ENCODE measurements around the gene BCL2L11.

BCL2L11 gene

GRCh38 chr2:111192776-111193368 lies 72.2 kb downstream of the BCL2L11 start:
- TF ChIP-seq GATA3 (IDR thresholded peaks at IDR 0.05; ENCODE audit: low read depth, low read length) (no peak), GATA2 (IDR thresholded peaks at IDR 0.05; ENCODE audit: low read depth, low read length) (no peak)

DNA sequence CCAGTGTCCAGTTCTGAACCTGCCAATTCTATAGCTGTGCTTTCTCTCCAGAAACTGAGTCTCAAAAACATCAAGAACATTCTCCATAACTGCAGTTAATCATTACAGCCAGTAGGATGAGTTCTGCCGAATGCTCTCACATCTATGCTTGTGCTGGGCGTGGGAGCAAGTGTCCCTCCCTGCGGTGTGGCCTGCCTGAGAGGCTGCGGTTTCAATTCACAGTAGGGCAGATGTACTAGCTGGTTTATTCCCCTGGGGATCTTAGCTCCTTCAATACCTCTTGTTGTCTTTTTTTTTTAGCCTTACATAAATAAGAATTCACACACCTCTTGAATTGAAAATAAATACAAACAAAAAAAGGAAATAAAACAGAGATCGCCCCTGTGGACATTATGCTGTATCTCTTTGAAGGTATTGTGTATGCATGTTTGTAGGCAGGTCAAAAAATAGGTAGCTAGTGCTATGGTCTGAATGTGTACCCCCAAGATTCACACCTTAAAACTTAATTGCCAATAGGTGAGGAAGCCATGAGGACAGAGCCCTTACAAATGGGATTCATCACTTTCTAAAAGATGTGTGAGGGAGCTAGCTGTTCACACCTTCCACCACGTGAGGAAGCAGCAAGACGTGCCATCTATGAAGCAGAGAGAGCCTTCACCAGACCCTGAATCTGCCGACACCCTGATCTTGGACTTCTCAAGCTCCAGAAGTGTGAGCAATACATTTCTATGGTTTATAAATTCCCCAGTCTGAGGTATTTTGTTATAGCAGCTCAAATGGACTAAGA lies 74.3 kb downstream of the BCL2L11 start:
- TF ChIP-seq GATA2 (IDR thresholded peaks at IDR 0.05; ENCODE audit: low read depth, low read length) = no peak

- no peak for TF ChIP-seq GATA2 (IDR thresholded peaks at IDR 0.05; ENCODE audit: low read depth, low read length)
- TF ChIP-seq GATA3 (IDR thresholded peaks at IDR 0.05; ENCODE audit: low read depth, low read length) = no peak
Measured at GRCh38 chr2:111196435-111196834, 75.7 kb downstream of the BCL2L11 start.

DNA sequence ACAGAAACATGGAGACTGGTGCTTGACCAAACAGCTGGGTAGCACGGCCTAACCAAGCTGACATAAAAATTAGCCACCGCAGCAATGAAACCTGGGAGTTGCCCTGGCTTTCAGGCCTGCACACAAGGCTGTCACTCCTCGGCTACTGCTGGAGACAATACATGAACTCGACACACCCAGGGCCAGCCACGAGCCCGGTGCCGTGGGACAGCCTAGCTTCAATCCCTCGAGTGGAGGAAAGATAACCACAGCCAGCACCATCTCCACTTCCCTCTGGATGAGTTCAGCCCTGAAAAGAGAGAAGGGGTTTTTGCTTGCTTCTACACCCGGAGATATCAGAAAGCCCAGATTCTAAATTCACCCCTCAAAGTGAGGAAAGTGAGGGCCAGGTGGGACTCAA lies 78.0 kb downstream of the BCL2L11 start:
- no peak for TF ChIP-seq GATA2 (IDR thresholded peaks at IDR 0.05; ENCODE audit: low read depth, low read length)
- TF ChIP-seq GATA3 (IDR thresholded peaks at IDR 0.05; ENCODE audit: low read depth, low read length) = no peak

GRCh38 chr2:111199840-111200239 lies 79.1 kb downstream of the BCL2L11 start:
- TF ChIP-seq GATA3 (IDR thresholded peaks at IDR 0.05; ENCODE audit: low read depth, low read length) (no peak), GATA2 (IDR thresholded peaks at IDR 0.05; ENCODE audit: low read depth, low read length) (no peak)

- TF ChIP-seq GATA3 (IDR thresholded peaks at IDR 0.05; ENCODE audit: low read depth, low read length) (no peak), GATA2 (IDR thresholded peaks at IDR 0.05; ENCODE audit: low read depth, low read length) (0 out of 2 replicates have a peak, but pooled peaks have one; percentile 26)
Measured at GRCh38 chr2:111200333-111200881, 79.7 kb downstream of the BCL2L11 start.

- TF ChIP-seq GATA2 (IDR thresholded peaks at IDR 0.05; ENCODE audit: low read depth, low read length) = no peak
Measured at GRCh38 chr2:111201214-111201613, 80.5 kb downstream of the BCL2L11 start.

- TF ChIP-seq GATA3 (IDR thresholded peaks at IDR 0.05; ENCODE audit: low read depth, low read length) (no peak), GATA2 (IDR thresholded peaks at IDR 0.05; ENCODE audit: low read depth, low read length) (no peak)
Measured at GRCh38 chr2:111202266-111203040, 81.7 kb downstream of the BCL2L11 start.

DNA sequence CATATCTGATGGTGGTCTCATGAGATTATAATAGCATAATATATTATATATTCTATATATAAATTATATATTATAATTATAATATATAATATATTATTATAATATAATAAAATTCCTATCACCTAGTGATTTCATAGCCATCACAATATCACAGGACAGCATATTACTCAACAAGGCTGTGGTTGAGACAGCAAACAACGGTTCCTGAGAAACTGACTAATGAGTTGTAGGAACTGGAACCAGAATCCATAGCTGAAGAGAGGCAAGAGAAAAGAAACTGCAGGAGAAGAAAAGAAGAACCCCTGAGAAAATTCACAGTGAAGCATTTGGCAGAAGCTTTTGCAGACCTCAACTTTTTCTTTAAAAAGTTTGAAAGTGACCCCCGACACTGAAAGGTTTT lies 84.0 kb downstream of the BCL2L11 start:
- TF ChIP-seq GATA2 (IDR thresholded peaks at IDR 0.05; ENCODE audit: low read depth, low read length) = no peak
- no peak for TF ChIP-seq GATA3 (IDR thresholded peaks at IDR 0.05; ENCODE audit: low read depth, low read length)

DNA sequence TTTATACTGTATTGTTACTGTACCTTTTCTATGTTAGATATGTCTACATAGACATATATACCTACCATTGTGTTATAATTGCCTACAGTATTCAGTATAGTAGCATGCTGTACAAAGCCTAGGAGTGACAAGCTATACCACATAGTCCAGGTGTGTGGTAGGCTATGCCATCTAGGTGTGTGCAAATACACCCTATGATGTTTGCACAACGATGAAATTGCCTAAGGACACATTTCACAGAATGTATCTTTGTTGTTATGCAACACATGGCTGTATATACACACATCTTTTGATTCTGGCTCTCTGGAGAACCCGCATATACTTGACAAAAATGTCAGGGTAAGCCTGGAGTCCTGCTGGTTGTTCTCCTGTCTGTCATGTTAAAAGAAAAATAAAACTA lies 85.1 kb downstream of the BCL2L11 start:
- TF ChIP-seq GATA3 (IDR thresholded peaks at IDR 0.05; ENCODE audit: low read depth, low read length) = no peak
- TF ChIP-seq GATA2 (IDR thresholded peaks at IDR 0.05; ENCODE audit: low read depth, low read length) = no peak

DNA sequence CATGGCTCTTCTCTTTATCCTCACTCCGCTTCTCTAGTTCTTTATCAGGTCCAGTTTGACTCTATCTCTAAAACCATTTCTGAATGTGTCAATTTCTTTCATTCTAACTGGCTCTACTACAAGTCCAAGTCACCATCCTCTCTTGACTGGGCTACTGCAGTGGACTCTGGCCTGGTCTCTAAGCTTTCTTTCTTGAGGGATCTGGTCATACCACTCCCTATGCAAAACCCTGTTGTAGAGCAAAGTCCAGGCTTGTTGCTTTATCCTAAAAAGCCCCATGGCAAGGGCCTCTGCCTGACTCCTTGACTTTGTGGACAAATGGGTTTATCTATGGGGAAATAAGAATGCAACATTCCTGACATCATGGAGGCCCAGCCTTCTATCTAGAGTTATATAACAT lies 87.1 kb downstream of the BCL2L11 start:
- TF ChIP-seq GATA3 (IDR thresholded peaks at IDR 0.05; ENCODE audit: low read depth, low read length) (no peak), GATA2 (IDR thresholded peaks at IDR 0.05; ENCODE audit: low read depth, low read length) (no peak)

DNA sequence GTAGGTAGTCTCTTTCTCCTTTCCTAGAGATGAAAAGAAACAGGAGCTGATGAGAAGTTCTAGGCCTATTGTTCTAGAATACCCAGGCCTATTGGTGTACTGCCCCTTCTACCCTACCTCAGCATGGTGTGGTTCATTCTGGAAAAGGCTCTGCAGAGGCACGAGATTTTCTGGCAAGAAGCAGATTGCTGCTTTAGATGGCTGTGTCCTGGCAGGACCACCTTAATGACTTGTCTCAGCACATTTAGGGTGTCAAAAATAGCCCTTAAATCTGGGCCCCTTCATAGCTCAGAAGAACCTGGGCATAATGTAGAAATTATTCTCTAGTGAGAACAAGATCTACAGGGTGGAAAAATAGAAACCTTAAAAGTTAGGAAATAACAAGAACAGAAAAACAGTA lies 87.9 kb downstream of the BCL2L11 start:
- TF ChIP-seq GATA3 (IDR thresholded peaks at IDR 0.05; ENCODE audit: low read depth, low read length) = no peak
- TF ChIP-seq GATA2 (IDR thresholded peaks at IDR 0.05; ENCODE audit: low read depth, low read length) = no peak

DNA sequence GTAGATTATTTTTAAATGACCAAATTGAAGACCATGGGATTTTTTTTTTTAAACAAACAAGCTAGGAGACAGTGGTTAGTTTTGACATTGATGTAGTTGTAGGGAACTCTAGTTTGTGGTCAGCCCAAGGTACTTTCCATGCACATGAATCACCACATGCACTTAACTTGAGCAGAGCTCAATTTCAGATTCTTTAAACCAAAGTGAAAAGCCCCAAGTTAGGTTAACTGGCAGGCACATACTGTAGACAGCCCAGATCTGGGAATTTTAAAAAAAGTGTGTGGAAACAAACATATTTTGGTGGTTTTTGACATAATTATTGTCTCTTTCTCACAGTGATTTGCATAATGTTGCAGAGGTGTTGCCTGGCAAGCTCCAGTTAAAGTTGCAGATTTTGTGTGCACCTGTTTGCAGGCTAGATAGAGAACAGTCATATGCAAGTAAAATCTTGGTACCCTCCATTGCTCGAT lies 88.4 kb downstream of the BCL2L11 start:
- TF ChIP-seq GATA2 (IDR thresholded peaks at IDR 0.05; ENCODE audit: low read depth, low read length) = no peak

- TF ChIP-seq GATA2 (IDR thresholded peaks at IDR 0.05; ENCODE audit: low read depth, low read length) = no peak
- TF ChIP-seq GATA3 (IDR thresholded peaks at IDR 0.05; ENCODE audit: low read depth, low read length) = no peak
Measured at GRCh38 chr2:111210036-111210435, 89.3 kb downstream of the BCL2L11 start.
